PC-3 (cell line): ENCODE measurements around the gene SKOR1. TPM values are rescaled to one million over a fixed set of nuclear protein-coding genes. Genes with fewer than 3 reads are reported as not detected.

Experiments used
- ATAC-seq: fragments of 200-7000 bp; cut with Tn5 transposase; 2 replicates; pipeline ENCODE4 v1.9.1; 2020; ENCODE audit warnings: mild to moderate bottlenecking, moderate library complexity
- BruUV-seq: library from RNA; stranded (reverse); fragments of 400-500 nt; replicated peaks from 2 replicates; lab custom pipeline; 2021; lab: Mats Ljungman, UMichigan
- CTCF ChIA-PET: fragments of 300-600 bp; sonication (Branson Sonifier 250); formaldehyde crosslinking; loops from one replicate; lab custom pipeline; 2022; ENCODE audit warnings: antibody characterized with exemption; lab: Charles Lee
- POLR2A ChIA-PET: fragments of 300-600 bp; sonication (Branson Sonifier 250); formaldehyde crosslinking; loops from one replicate; lab custom pipeline; 2022; ENCODE audit warnings: antibody characterized with exemption; ENCODE audit not compliant: unreplicated experiment; lab: Charles Lee
- DNase-seq: peaks from one replicate; pipeline ENCODE4 v3.0.0-alpha.2; 2015
- H2AFZ ChIP-seq: fragments of 300-600 bp; sonication (generic); 2 replicates; pipeline ENCODE4 v1.6.0; 2016; ENCODE audit warnings: antibody characterized with exemption, low read length
- H3F3A ChIP-seq: fragments of 300-600 bp; sonication (generic); one replicate; pipeline ENCODE4 v1.6.0; 2017; ENCODE audit warnings: antibody characterized with exemption, low read length, control low read depth, mild to moderate bottlenecking; ENCODE audit not compliant: unreplicated experiment
- H3K27ac ChIP-seq: fragments of 300-600 bp; sonication (generic); 2 replicates; pipeline ENCODE4 v1.5.1; 2016; ENCODE audit warnings: mild to moderate bottlenecking, low read length
- H3K27me3 ChIP-seq: fragments of 300-600 bp; sonication (generic); 2 replicates; pipeline ENCODE4 v1.6.1; 2016; ENCODE audit warnings: low read length, mixed read lengths
- H3K36me3 ChIP-seq: fragments of 300-600 bp; sonication (generic); 2 replicates; pipeline ENCODE4 v1.6.1; 2016; ENCODE audit warnings: low read depth, mixed run types, low read length, mixed read lengths
- H3K4me1 ChIP-seq: fragments of 300-600 bp; sonication (generic); 2 replicates; pipeline ENCODE4 v1.5.1; 2016; ENCODE audit warnings: low read length; ENCODE audit not compliant: insufficient read depth
- H3K4me2 ChIP-seq: fragments of 300-600 bp; sonication (generic); 2 replicates; pipeline ENCODE4 v1.6.0; 2016; ENCODE audit warnings: low read length
- H3K4me3 ChIP-seq: fragments of 300-600 bp; sonication (generic); 2 replicates; pipeline ENCODE4 v1.5.1; 2016; ENCODE audit warnings: mild to moderate bottlenecking, low read length, mixed read lengths
- H3K79me2 ChIP-seq: fragments of 300-600 bp; sonication (generic); 2 replicates; pipeline ENCODE4 v1.6.1; 2017; ENCODE audit warnings: low read length, mixed read lengths
- H3K9ac ChIP-seq: fragments of 300-600 bp; sonication (generic); 2 replicates; pipeline ENCODE4 v1.6.0; 2016; ENCODE audit warnings: mild to moderate bottlenecking, low read length
- H3K9me2 ChIP-seq: fragments of 300-600 bp; sonication (generic); replicated peaks from 2 replicates; pipeline ENCODE4 v1.6.1; 2016; ENCODE audit warnings: mixed run types, low read length, mixed read lengths
- H3K9me3 ChIP-seq: fragments of 300-600 bp; sonication (generic); 2 replicates; pipeline ENCODE4 v1.6.1; 2016; ENCODE audit warnings: low read length, mixed read lengths
- H4K20me1 ChIP-seq: fragments of 300-600 bp; sonication (generic); 2 replicates; pipeline ENCODE4 v1.6.1; 2016; ENCODE audit warnings: low read length, mixed read lengths
- EZH2 ChIP-seq: fragments of 300-600 bp; sonication (generic); IDR thresholded peaks from one replicate; pipeline ENCODE4 v1.6.1; 2017; ENCODE audit warnings: antibody characterized with exemption, mild to moderate bottlenecking, low read length; ENCODE audit not compliant: unreplicated experiment
- EZH2phosphoT487 ChIP-seq: fragments of 300-600 bp; sonication (generic); IDR thresholded peaks from 2 replicates; pipeline ENCODE4 v1.6.1; 2018; ENCODE audit warnings: mild to moderate bottlenecking, antibody characterized with exemption, low read length, borderline replicate concordance
- intact Hi-C: fragments of 100-400 bp; cut with micrococcal nuclease; formaldehyde crosslinking; loops from 2 replicates; pipeline ENCODE4 v1.9.0; 2023
- total RNA-seq: library from RNA; depleted of rRNA; stranded (reverse); fragments of >200 nt; gene quantifications from 2 replicates; pipeline ENCODE4 v1.2.3, GENCODE V29; 2014
- TF ChIP-seq, protein P1 (sequence below): fragments of 300-600 bp; sonication (generic); conservative IDR thresholded peaks from 2 replicates; pipeline ENCODE4 v1.5.1; 2017; ENCODE audit warnings: antibody characterized with exemption, low read depth, mild to moderate bottlenecking, low read length

Gene SKOR1
- total RNA-seq, 1 experiment from 2014 or later: 0.11 TPM

DNA sequence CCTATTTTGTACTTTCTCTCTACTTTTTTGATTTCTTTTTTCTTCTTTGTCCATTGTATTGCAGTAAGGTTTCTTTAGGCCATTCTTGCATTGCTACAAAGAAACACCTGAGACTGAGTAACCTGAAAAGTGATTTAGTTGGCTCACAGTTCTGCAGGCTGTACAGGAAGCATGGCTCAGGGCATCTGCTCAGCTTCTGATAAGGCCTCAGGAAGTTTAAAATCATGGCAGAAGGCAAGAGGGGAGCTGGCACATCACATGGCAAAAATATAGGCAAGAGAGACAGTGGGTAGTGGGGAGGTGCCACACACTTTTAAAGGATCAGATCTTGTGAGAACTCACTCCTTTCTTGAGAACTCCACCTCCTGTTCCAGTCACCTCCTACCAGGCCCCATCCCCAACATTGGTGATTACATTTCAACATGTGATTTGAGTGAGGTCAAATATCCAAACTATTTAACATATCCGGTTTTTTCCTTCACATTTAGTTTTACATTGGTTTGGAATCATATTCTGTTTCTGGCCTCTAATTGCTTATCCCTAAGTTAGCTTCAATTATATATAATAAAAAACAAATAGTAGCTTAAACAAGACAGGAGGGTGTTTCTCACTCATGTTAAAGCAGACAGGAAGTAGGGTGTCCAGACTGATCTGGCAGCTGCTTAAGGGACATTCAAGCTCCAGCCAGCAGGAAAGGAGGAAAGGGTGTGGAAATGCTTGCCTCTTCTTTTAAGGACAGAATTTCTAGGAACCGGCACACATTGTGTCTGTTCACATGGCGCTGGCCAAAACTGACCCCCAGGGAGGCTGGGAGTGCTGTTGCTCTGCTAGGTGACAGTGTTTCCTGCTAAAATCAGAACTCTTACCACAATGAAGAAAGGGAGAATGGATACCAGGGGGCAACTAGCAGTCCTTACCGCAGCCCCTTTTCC lies 28.8 kb upstream of the SKOR1 start:
- H3K9ac ChIP-seq: no peak overlapping the region
- H2AFZ ChIP-seq: no peak overlapping the region
- H3K4me1 ChIP-seq: peaks cover 17% of the 10 kb centered on the region
- no peak overlapping the region for H3K27ac ChIP-seq
- ATAC-seq (no peak), DNase-seq (no peak)
- no peaks in the 10 kb centered on the region for H3F3A ChIP-seq
- H3K9me2 ChIP-seq: no peaks in the 10 kb centered on the region
- no TSS peak for BruUV-seq
- TF ChIP-seq, protein P1, sequence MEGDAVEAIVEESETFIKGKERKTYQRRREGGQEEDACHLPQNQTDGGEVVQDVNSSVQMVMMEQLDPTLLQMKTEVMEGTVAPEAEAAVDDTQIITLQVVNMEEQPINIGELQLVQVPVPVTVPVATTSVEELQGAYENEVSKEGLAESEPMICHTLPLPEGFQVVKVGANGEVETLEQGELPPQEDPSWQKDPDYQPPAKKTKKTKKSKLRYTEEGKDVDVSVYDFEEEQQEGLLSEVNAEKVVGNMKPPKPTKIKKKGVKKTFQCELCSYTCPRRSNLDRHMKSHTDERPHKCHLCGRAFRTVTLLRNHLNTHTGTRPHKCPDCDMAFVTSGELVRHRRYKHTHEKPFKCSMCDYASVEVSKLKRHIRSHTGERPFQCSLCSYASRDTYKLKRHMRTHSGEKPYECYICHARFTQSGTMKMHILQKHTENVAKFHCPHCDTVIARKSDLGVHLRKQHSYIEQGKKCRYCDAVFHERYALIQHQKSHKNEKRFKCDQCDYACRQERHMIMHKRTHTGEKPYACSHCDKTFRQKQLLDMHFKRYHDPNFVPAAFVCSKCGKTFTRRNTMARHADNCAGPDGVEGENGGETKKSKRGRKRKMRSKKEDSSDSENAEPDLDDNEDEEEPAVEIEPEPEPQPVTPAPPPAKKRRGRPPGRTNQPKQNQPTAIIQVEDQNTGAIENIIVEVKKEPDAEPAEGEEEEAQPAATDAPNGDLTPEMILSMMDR: no peak
- no peak for TF ChIP-seq EZH2
- TF ChIP-seq EZH2phosphoT487: no peak
- H3K4me2 ChIP-seq: no peak overlapping the region
- H3K9me3 ChIP-seq: no peaks in the 10 kb centered on the region
- no peaks in the 10 kb centered on the region for H3K36me3 ChIP-seq
- ChIA-PET CTCF (no interaction called here), POLR2A (no interaction called here)
- no peaks in the 10 kb centered on the region for H3K27me3 ChIP-seq
- H3K4me3 ChIP-seq: no peak overlapping the region
- H3K79me2 ChIP-seq: no peaks in the 10 kb centered on the region
- intact Hi-C loops: no loop called here
- H4K20me1 ChIP-seq: peaks cover 6% of the 10 kb centered on the region; the same call in 1 of the 2 replicates

DNA sequence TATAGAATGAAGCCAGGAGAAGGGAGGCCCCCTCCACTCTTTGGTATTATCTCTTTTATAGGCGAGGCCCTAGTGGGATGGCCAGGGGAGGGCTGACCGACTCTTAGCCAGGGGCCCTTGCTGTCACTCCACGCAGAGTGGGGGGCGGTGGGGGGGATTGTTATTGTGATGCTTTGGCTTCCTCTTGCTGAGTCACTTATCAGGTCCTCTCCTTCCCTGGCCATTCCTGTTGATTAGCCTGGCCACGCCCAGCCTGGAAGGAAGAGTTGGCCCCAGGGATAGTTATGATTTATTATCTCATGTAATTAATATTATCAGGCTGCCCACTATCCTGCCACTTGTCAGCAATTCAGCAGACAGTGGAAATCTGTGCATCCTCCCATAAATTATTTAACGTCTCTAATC lies 25.5 kb upstream of the SKOR1 start:
- DNase-seq (no peak), ATAC-seq (no peak)
- H3K27ac ChIP-seq: no peak overlapping the region
- no peak overlapping the region for H2AFZ ChIP-seq
- no peaks in the 10 kb centered on the region for H3F3A ChIP-seq
- no peak overlapping the region for H3K9ac ChIP-seq
- no peaks in the 10 kb centered on the region for H3K9me3 ChIP-seq
- no peaks in the 10 kb centered on the region for H3K36me3 ChIP-seq
- H4K20me1 ChIP-seq: no peaks in the 10 kb centered on the region
- no peak for TF ChIP-seq EZH2phosphoT487
- no peak for TF ChIP-seq EZH2
- TF ChIP-seq, protein P1: no peak
- H3K27me3 ChIP-seq: no peaks in the 10 kb centered on the region
- ChIA-PET POLR2A (no interaction called here), CTCF (no interaction called here)
- BruUV-seq: no TSS peak
- no peaks in the 10 kb centered on the region for H3K9me2 ChIP-seq
- H3K4me1 ChIP-seq: no peaks in the 10 kb centered on the region
- intact Hi-C loops: no loop called here
- no peak overlapping the region for H3K4me2 ChIP-seq
- H3K4me3 ChIP-seq: no peak overlapping the region
- H3K79me2 ChIP-seq: no peaks in the 10 kb centered on the region

GRCh38 chr15:67801142-67801541 lies 24.2 kb upstream of the SKOR1 start:
- intact Hi-C loops: no loop called here
- no peak overlapping the region for H3K4me2 ChIP-seq
- no peaks in the 10 kb centered on the region for H3K9me3 ChIP-seq
- H2AFZ ChIP-seq: no peak overlapping the region
- no peaks in the 10 kb centered on the region for H3K79me2 ChIP-seq
- no peaks in the 10 kb centered on the region for H3K36me3 ChIP-seq
- CTCF ChIA-PET: no interaction called here
- no peaks in the 10 kb centered on the region for H3K4me1 ChIP-seq
- POLR2A ChIA-PET: no interaction called here
- H3K9me2 ChIP-seq: no peaks in the 10 kb centered on the region
- no peak for TF ChIP-seq EZH2
- TF ChIP-seq, protein P1: no peak
- TF ChIP-seq EZH2phosphoT487: no peak
- H3K9ac ChIP-seq: no peak overlapping the region
- ATAC-seq (no peak), DNase-seq (no peak)
- H4K20me1 ChIP-seq: no peaks in the 10 kb centered on the region
- no peaks in the 10 kb centered on the region for H3K27me3 ChIP-seq
- H3K27ac ChIP-seq: no peak overlapping the region
- no peak overlapping the region for H3K4me3 ChIP-seq
- H3F3A ChIP-seq: no peaks in the 10 kb centered on the region
- BruUV-seq: no TSS peak
